Measurements from ENCODE around the gene ULK4.

GRCh38 chr3:41846850-41847249 is 115.1 kb downstream of the ULK4 start:
- TF ChIP-seq CTCF (IDR thresholded peaks at IDR 0.05 in 8 of 11, conservative IDR thresholded peaks at IDR 0.05 in 3 of 11) (no peak), POLR2A (IDR thresholded peaks at IDR 0.05) (no peak), POLR2AphosphoS5 (IDR thresholded peaks at IDR 0.05) (no peak)

Data from spleen (tissue), 7 donors.